ACC112 (cell line): ENCODE data around the gene TRPM3.
A peak's percentile ranks its signal among the peaks of the same experiment; 100 is the strongest.

Source experiments
- H2AFZ ChIP-seq: fragments of 200-600 bp; sonication (generic); one replicate; pipeline ENCODE4 v1.6.0; 2017; ENCODE audit warnings: antibody characterized with exemption, low read length; ENCODE audit not compliant: unreplicated experiment
- H3K27ac ChIP-seq: fragments of 200-600 bp; sonication (generic); 2 replicates; pipeline ENCODE4 v1.5.1; 2014; ENCODE audit warnings: low read depth, mild to moderate bottlenecking, antibody characterized with exemption, low read length, moderate library complexity
- H3K27me3 ChIP-seq: fragments of 200-600 bp; sonication (generic); 2 replicates; pipeline ENCODE4 v1.6.1; 2014; ENCODE audit warnings: mild to moderate bottlenecking, antibody characterized with exemption, low read length, moderate library complexity, mixed read lengths; ENCODE audit not compliant: insufficient read depth
- H3K36me3 ChIP-seq: fragments of 200-600 bp; sonication (generic); 2 replicates; pipeline ENCODE4 v1.6.1; 2016; ENCODE audit warnings: mild to moderate bottlenecking, antibody characterized with exemption, low read length, moderate library complexity, mixed read lengths; ENCODE audit not compliant: insufficient read depth
- H3K4me1 ChIP-seq: fragments of 200-600 bp; sonication (generic); one replicate; pipeline ENCODE4 v1.6.1; 2016; ENCODE audit warnings: low read length, mixed read lengths; ENCODE audit not compliant: insufficient read depth, unreplicated experiment, control insufficient read depth
- H3K4me3 ChIP-seq: fragments of 200-600 bp; sonication (generic); 2 replicates; pipeline ENCODE4 v1.5.1; 2014; ENCODE audit warnings: mild to moderate bottlenecking, low read depth, low read length
- H3K79me2 ChIP-seq: fragments of 200-600 bp; sonication (generic); one replicate; pipeline ENCODE4 v1.6.0; 2016; ENCODE audit warnings: low read length; ENCODE audit not compliant: control insufficient read depth, unreplicated experiment, insufficient read depth

TRPM3 gene

DNA sequence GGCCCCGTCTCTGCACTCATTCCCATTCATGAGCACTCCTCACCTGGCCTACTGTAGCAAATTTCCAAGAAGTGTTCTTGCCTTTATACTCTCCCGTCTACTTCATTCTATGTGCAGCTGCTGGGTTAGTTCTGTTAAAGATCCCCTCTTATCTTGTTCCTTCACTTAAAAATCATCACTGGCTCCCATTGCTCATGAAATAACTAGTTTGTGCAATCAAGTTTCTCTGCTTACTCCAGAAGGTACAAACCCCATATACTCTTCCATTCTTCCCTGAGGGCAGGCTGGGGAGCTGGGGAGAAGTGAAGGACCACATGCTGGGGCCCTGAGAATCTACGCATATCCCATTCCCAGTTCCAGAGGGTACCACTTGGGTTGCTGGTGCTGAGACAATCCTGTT lies 622.6 kb downstream of the TRPM3 start:
- no peaks in the 10 kb centered on the region for H3K4me1 ChIP-seq
- H2AFZ ChIP-seq = no peak overlapping the region
- no peaks in the 10 kb centered on the region for H3K79me2 ChIP-seq
- no peak overlapping the region for H3K4me3 ChIP-seq
- no peaks in the 10 kb centered on the region for H3K27me3 ChIP-seq
- H3K36me3 ChIP-seq = no peaks in the 10 kb centered on the region
- no peak overlapping the region for H3K27ac ChIP-seq

DNA sequence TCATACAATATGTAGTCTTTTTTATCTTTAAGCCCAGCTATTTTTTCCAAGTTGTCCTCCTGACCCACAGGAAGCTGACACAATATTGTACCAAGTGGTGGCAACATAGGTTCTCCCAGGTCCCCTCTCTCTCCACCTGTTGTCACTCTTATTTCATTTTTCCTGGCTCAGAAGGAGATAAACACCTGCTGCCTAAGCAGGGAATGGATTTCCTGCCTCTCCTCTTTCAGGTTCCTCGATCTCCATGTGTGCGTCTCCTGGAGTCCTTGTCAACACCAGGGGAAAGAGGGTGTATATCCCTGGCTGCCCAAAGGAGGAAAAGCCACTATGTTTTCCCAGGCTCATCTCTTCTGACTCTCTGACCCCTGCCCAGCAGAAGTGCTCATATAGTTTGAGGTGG lies 625.2 kb downstream of the TRPM3 start:
- H3K27ac ChIP-seq = no peak overlapping the region
- H3K4me3 ChIP-seq = no peak overlapping the region
- H3K79me2 ChIP-seq = no peaks in the 10 kb centered on the region
- no peaks in the 10 kb centered on the region for H3K36me3 ChIP-seq
- peaks cover 9% of the 10 kb centered on the region for H3K4me1 ChIP-seq
- no peak overlapping the region for H2AFZ ChIP-seq
- H3K27me3 ChIP-seq = no peaks in the 10 kb centered on the region

DNA sequence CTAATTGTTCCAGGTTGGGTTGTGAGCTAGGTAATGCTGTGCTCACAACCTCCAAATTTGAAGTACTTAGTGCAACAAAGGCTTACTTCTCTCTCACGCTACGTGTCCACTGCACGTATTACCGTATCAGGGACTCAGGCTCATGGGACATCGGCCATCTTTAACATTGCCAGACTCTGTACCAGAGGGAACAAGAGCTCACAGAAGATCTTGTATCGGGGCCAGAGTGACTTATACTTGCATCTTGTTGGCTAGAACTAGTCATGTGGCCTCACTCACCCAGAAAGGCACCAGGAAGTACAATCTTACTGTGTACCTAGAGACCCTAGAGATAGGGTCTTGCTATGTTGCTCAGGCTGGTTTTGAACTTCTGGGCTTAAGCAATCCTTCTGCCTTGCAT lies 625.9 kb downstream of the TRPM3 start:
- no peak overlapping the region for H2AFZ ChIP-seq
- H3K27me3 ChIP-seq = no peaks in the 10 kb centered on the region

DNA sequence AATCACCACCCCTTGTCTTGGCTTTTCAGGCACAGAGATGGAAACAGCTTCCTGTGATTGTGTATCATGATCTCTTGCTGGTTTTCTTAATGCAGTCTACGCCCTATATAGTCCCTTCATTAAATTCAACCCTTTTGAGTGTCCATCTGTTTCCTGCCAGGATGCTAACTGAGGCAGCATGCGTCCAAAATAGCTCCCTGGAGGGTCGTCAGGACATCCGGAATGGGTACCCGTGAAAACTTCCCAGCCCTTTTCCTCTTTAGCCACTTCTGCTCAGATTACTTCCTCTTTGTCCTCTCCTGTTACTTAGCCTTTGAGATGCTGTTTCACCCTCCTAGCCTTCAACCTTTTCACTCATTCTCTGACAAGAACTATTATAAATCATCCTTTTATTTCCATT lies 627.2 kb downstream of the TRPM3 start:
- H3K27ac ChIP-seq = no peak overlapping the region
- no peaks in the 10 kb centered on the region for H3K27me3 ChIP-seq
- no peaks in the 10 kb centered on the region for H3K36me3 ChIP-seq
- no peak overlapping the region for H2AFZ ChIP-seq
- H3K79me2 ChIP-seq = no peaks in the 10 kb centered on the region
- H3K4me1 ChIP-seq = peaks cover 9% of the 10 kb centered on the region
- no peak overlapping the region for H3K4me3 ChIP-seq

More for the DNA sequence above, 625.9 kb downstream of the TRPM3 start:
- H3K27ac ChIP-seq = no peak overlapping the region
- H3K79me2 ChIP-seq = no peaks in the 10 kb centered on the region
- H3K4me1 ChIP-seq = peaks cover 9% of the 10 kb centered on the region
- H3K4me3 ChIP-seq = no peak overlapping the region
- no peaks in the 10 kb centered on the region for H3K36me3 ChIP-seq

DNA sequence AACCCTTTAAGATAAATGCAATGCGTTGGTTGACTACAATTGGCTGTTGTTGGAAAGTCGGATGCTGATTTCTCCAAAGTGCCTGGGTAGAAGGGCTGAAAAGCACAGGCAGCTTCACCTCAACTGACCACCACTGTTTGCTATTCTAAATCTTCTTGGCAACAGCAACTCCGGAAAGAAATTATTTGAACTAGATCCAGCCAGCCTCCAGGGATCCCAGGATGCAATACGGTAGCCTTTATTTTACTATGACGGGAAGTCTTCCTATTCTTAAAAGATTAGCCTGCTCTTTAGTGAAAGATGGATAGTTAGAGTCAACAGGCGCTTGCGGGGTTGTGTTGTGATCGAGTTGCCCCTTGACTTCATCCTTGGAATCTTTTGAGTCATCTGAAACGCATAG lies 628.4 kb downstream of the TRPM3 start:
- Histone ChIP-seq H3K4me1 (peaks cover 20% of the 10 kb centered on the region), H3K36me3 (no peaks in the 10 kb centered on the region), H3K79me2 (no peaks in the 10 kb centered on the region), H2AFZ (no peak overlapping the region), H3K27ac (no peak overlapping the region), H3K4me3 (no peak overlapping the region), H3K27me3 (no peaks in the 10 kb centered on the region)

DNA sequence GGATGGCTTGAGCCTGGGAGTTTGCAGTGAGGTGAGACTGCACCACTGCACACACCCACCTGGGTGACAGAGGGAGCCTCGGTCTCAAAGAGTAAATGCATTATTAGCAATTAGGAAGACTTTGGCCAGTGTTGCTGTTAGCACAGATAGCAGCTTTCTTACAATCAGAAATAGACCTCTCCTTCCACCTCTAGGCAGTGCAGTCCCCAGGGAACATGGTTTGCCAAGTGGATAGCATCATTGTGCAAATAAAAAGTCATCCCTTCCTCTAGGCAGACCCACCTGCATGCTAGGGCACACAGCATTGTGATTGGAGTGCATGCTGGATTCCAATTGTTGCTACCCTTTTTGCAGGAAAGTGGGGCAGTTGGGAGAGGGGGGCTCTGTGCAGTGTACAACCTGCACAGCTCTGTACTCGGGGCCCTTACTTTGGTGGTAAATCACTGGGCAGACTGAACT lies 629.1 kb downstream of the TRPM3 start:
- no peaks in the 10 kb centered on the region for H3K79me2 ChIP-seq
- no peak overlapping the region for H3K27ac ChIP-seq
- H3K4me1 ChIP-seq = peaks cover 20% of the 10 kb centered on the region
- no peak overlapping the region for H2AFZ ChIP-seq
- no peak overlapping the region for H3K4me3 ChIP-seq
- H3K27me3 ChIP-seq = no peaks in the 10 kb centered on the region
- H3K36me3 ChIP-seq = no peaks in the 10 kb centered on the region

DNA sequence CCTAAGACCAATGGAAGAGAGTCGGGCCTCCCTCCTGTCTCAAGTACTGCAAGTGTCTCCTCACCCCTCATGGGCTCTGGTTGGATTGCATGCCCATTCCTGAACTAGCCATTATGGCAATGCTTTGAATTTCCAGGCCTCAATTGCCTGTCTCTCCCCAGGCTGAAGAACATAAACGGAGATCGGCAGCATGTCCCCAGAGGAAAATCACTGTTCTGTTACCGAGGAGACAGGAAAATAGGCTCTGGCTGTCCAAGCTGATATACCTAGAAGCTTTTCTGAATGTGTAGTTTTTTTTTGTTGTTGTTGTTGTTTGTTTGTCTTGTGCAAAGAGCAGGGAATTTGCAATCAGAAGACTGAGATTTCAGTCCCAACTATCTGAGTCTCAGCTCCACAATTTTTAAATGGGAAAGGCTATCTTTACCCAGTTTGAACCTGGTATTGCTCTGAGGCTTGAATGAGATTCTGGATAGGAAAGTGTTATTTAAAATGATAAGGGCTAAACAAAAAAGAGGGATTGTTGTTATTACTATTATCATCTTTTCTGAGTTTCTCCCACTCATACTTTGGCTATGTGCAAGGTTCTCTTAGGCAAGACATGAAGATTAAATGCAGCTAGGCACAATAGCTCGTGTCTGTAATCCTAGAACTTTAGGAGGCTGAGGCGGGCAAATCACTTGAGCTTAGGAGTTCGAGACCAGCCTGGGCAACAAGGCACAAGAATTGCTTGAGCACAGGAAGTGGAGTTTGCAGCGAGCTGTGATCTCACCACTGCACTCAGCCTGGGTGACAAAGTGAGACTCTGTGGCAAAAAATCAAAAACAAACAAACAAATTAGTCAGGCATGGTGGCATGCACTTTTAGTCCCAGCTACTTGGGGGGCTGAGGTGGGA lies 629.7 kb downstream of the TRPM3 start:
- no peak overlapping the region for H3K4me3 ChIP-seq
- peaks cover 20% of the 10 kb centered on the region for H3K4me1 ChIP-seq
- no peak overlapping the region for H3K27ac ChIP-seq
- H3K27me3 ChIP-seq = no peaks in the 10 kb centered on the region
- no peak overlapping the region for H2AFZ ChIP-seq
- no peaks in the 10 kb centered on the region for H3K36me3 ChIP-seq
- no peaks in the 10 kb centered on the region for H3K79me2 ChIP-seq

DNA sequence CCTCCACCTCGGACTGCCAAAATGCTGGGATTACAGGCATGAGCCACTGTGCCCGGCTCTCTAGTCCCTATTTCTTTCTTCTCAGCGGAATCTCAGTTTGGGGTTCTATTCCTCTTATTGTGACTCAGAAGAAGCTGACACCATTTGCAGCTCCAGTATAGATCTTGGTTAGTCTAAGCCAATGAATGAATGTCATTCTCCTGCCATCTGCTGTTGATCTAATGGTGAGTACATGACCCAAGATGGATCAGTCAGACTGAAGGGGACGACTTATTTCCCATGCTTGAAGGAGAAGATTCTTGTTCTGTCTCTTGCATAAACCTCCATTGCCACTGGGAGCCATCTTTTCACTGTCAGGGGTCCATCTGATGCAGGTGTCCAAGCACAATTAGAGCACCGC lies 630.9 kb downstream of the TRPM3 start:
- Histone ChIP-seq H3K4me1 (peaks cover 25% of the 10 kb centered on the region), H3K4me3 (no peak overlapping the region), H2AFZ (no peak overlapping the region), H3K79me2 (no peaks in the 10 kb centered on the region), H3K36me3 (no peaks in the 10 kb centered on the region), H3K27me3 (no peaks in the 10 kb centered on the region), H3K27ac (no peak overlapping the region)

DNA sequence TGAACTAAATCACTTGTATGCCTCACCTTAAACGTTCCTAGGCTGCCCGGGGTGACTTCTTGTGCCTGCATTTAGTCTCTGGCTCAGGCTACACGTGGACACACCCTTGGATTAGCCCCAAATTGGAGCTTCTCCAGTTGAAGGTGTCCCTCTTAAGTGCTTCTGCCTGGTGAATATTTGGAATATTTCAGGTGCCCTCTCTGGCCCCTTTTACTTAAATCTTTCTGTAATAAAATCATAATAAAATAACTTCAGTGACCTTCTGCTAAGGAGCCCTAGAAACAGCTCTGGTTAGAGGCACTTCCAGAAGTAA lies 632.7 kb downstream of the TRPM3 start:
- H3K4me1 ChIP-seq = peaks cover 43% of the 10 kb centered on the region
- peak overlapping the region; percentile 47 for H2AFZ ChIP-seq
- no peaks in the 10 kb centered on the region for H3K79me2 ChIP-seq
- H3K4me3 ChIP-seq = no peak overlapping the region
- peak overlapping the region; percentile 57 for H3K27ac ChIP-seq
- H3K27me3 ChIP-seq = no peaks in the 10 kb centered on the region
- H3K36me3 ChIP-seq = no peaks in the 10 kb centered on the region

DNA sequence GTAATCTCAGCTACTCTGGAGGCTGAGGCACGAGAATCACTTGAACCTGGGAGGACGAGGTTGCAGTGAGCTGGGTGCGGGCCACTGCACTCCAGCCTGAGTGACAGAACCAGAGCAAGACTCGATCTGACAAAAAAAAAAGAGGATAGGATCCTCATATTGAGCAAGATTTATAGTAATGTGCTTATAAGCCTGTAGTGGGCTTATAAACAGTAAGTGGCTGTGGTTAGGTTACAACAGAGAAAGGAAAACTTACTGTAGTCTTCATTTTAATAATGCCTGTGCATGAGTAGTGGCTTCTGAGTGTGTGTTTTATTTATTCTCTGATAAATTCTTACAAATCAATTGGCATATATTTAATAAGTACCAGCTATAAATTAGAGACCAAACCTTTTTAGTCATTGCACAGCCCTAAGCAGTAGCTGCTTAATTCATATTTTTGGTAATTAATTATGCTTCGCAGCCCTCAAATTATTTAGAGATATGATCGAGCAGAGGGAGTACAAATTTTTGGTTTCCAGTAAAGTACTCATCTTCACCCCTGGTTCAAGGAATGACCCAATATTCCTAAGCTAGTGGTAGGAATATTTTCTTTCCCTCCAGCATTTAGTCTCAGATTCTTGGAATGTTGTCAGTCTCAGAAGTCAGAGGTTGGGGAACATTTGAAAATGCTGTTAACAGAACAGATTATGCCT lies 633.2 kb downstream of the TRPM3 start:
- Histone ChIP-seq H3K36me3 (no peaks in the 10 kb centered on the region), H3K27me3 (no peaks in the 10 kb centered on the region), H3K79me2 (no peaks in the 10 kb centered on the region), H3K4me1 (peaks cover 44% of the 10 kb centered on the region), H3K4me3 (no peak overlapping the region), H3K27ac (peak overlapping the region; percentile 57), H2AFZ (peak overlapping the region; percentile 47)

DNA sequence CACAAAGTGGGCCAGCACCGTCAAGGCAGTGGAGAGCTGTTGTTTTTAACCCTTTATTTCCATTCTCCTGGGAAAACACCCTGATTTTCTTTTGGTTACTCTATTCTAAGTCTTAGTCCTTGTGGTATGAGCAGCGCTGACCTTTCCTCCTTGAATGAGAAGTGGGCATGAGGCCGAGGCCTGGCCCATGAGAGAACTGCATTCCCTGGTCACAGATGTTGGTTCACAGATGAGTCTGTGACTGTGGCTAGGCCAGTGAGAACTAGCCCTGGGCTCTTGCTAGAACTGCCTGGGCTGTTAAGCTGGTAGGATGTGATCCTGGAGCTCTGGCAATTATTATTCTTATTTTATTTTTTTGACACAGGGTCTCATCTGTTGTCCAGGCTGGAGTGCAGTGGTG lies 635.3 kb downstream of the TRPM3 start:
- Histone ChIP-seq H3K4me3 (no peak overlapping the region), H3K36me3 (no peaks in the 10 kb centered on the region), H3K79me2 (no peaks in the 10 kb centered on the region), H3K27me3 (no peaks in the 10 kb centered on the region), H2AFZ (no peak overlapping the region), H3K4me1 (peaks cover 43% of the 10 kb centered on the region), H3K27ac (peak overlapping the region; percentile 63)
